Urothelium cell line (cell line): ENCODE data around the gene MPV17L2.
A peak's percentile ranks its signal among the peaks of the same experiment; 100 is the strongest.

ENCODE experiments used
- DNase-seq: peaks from one replicate; pipeline ENCODE4 v3.0.0; 2011; ENCODE audit warnings: low spot score, mixed read lengths
- FAIRE-seq: peaks from 2 replicates; lab custom pipeline; 2011; peaks lifted over from hg19 to GRCh38; lab: Jason Lieb, UNC

Gene MPV17L2

GRCh38 chr19:18232540-18233223 lies 39.7 kb downstream of the MPV17L2 start:
- no peak for FAIRE-seq

GRCh38 chr19:18233224-18233825 lies 40.3 kb downstream of the MPV17L2 start:
- no peak for FAIRE-seq
- peak; percentile 74 for DNase-seq

More at GRCh38 chr19:18232540-18233223, 39.7 kb downstream of the MPV17L2 start:
- DNase-seq, result no peak

GRCh38 chr19:18234194-18234593 lies 41.2 kb downstream of the MPV17L2 start:
- FAIRE-seq, result no peak
- DNase-seq, result no peak

- FAIRE-seq, result no peak
These were observed 46.3 kb downstream of the MPV17L2 start for GRCh38 chr19:18239303-18239702.

GRCh38 chr19:18245297-18245696 lies 52.3 kb downstream of the MPV17L2 start:
- DNase-seq (no peak), FAIRE-seq (no peak)

More at GRCh38 chr19:18239303-18239702, 46.3 kb downstream of the MPV17L2 start:
- no peak for DNase-seq
